NCI-H146 treated with DMSO at 0.1 percent for 48 hours (cell line): ENCODE measurements around the gene HLA-DOA.

Experiments
- DNase-seq: peaks from one replicate; lab custom pipeline; 2025; ENCODE audit not compliant: unreplicated experiment; lab: John Stamatoyannopoulos, UW

Gene HLA-DOA

GRCh38 chr6:33017018-33017417, 7.6 kb upstream of the HLA-DOA start:
- DNase-seq, result no peak

GRCh38 chr6:33015798-33016197, 6.4 kb upstream of the HLA-DOA start:
- no peak for DNase-seq

DNA sequence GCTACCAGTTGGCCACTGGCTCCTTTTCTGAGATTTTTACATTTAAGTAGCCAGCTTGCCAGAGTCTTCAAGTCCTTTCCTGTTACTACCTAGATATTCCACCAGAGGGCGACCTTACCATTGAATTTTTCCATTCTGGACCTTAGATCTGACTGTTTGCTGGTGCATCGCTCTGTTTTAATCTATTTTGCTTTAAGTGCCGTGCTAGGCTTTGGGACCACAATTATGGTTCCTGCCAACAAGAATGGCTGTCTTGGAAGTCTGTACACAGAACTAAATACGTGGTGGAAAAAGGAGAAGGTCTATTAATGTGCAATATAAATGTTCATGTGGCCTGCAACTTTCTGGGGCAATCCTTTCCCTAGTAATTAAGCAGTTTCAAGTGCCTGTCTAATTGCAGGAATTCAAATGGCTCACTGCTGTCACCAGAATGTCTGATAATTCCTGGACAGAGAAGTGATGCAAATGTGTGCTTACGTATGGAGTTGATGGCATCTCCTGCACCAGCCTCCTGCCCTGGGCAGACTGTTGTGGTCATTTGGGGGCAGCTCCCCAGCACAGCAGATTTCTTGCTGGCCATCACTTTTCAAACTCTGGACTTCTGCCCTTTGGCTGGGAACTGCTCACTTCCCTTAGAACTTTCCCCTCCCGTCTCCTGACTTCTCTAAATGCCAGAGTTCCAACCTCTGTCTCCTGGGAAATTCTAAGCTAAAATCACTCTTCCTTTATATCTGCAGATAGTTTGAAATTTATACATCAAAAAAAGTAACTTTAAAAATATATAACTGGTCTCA, 5.6 kb upstream of the HLA-DOA start:
- peak; percentile 69 for DNase-seq

- no peak for DNase-seq
Measured at GRCh38 chr6:33013608-33014007, 4.2 kb upstream of the HLA-DOA start.

DNA sequence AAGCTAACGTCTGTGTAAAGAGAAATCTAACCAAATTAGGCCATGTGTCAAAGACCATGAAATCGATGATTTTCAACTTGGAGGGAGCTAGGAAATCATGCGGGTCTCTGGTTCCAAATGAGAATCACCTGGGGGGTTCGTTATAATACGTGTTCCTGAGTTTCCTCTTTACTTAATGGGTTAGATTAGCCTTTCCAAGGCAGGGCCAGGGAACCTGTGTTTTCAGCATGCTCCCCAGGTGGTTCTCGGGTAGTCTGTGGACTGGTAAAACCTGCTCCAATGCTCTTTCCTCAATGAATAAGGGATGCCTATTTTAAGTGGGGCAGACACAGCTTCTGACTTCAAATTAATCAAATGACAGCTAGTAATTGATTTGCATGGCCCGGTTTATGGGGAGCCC, 965 bp upstream of the HLA-DOA start:
- DNase-seq, result no peak

GRCh38 chr6:33007831-33008400, 1.5 kb downstream of the HLA-DOA start:
- DNase-seq, result no peak

- no peak for DNase-seq
Measured at GRCh38 chr6:33004940-33005339, 4.5 kb downstream of the HLA-DOA start.

DNA sequence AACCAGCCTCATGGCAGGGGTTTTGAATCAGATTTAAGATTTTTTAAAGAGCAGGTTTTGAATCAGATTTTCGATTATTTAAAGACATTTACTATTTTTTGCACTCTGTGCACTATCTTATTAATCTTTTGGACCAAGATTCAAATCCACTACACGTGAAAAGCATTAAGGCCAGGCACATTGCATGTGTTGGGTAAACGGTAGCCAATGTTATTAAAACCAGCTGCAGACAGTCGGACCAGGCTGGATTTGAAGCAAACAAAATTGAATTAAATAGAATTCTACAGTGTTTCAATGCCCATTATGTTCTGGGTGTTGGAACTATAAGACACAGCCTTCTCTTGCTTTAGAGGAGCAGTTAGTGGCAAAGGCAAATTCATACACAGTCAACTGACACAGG, 7.7 kb downstream of the HLA-DOA start:
- no peak for DNase-seq

DNA sequence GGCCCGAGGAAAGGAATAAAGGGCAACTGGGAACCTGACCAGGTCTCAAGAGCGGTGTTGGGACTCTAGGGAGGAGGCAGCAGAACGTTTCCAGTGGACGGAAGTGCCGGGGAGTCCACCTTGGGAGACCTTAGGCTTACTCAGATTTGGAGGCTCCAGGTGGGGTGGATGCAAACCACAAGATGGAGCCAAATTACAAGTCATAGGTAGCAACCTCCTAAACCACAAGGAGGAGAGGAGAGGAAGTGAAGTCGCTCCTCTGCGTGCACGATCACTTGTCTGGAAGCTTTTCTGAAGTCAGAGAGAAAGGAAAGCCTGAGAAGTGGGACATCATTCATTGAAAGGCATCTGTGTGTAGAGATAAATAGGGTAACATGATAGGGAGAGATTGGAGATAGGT, 9.3 kb downstream of the HLA-DOA start:
- DNase-seq, result no peak

DNA sequence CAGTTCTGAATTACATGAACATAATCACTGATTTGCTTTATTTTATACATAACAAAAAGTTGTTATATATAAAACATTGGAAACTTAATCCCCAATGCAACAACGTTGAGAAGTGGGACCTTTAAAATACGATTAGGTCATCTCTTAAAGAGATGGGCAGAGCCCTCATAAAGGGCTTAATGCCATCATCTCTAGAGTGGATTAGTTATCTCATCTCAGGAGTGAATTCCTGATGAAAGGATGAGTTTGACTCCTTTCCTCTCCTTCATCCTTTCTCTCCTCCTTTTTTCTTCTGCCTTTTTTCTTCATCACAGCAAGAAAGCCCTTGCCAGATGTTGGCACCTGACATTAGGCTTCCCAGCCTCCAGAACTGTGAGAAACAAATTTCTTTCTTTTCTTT, 13.9 kb downstream of the HLA-DOA start:
- no peak for DNase-seq

- DNase-seq, result no peak
Measured at GRCh38 chr6:32993363-32993973, 15.9 kb downstream of the HLA-DOA start.

GRCh38 chr6:32991972-32992371, 17.4 kb downstream of the HLA-DOA start:
- no peak for DNase-seq

DNA sequence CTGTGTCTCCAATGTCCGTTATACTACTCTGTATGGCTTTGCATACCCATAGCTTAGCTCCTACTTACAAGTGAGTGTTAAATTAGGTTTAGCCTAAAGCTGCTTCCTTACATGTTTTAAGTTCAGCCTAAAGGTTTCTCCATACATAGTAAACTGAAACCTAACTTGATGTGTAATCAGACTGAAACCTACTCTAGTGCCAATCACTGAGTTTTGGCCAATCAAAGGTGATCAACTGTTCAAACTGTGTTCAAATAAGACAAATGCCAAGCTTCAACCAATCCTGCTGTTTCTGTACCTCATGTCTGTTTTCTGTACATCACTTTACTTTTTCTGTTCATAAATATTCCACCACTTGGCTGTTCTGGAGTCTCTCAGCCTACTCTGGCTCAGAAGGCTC, 20.0 kb downstream of the HLA-DOA start:
- no peak for DNase-seq

DNA sequence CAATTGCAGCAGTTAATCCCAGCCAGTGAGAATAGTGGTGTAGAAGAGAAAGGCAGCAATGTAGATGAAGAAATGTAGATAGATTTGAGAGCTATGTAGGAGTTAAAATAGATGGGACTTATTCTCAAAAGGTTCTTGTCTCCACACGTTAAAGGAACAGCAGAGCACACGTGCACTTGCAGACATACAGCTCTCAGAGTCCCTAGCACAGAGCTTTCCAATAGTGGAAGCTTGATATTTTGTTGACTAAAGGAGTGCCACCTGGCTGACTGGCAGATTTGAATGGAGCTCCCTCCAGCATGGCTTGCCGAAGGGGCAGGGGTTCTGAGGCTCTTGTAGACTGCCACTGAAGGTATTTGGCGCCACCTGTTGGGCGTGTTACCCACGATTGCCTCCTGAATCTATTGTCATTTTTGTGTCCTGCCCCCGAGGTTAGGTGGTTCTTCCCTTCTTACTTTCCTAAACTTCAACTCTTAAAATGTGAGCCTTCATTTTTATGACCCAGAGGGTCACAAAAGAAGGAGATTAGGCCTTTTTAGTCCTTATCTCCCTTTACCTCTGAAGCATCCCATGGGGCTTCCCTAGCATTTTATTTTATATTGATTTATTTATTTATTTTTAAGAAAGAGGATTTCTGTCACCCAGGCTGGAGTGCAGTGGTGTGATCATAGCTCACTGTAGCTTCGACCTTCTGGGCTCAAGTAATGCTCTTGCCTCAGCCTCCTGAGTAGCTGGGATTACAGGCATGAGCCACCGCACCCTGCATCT, 24.6 kb downstream of the HLA-DOA start:
- peak; percentile 75 for DNase-seq

DNA sequence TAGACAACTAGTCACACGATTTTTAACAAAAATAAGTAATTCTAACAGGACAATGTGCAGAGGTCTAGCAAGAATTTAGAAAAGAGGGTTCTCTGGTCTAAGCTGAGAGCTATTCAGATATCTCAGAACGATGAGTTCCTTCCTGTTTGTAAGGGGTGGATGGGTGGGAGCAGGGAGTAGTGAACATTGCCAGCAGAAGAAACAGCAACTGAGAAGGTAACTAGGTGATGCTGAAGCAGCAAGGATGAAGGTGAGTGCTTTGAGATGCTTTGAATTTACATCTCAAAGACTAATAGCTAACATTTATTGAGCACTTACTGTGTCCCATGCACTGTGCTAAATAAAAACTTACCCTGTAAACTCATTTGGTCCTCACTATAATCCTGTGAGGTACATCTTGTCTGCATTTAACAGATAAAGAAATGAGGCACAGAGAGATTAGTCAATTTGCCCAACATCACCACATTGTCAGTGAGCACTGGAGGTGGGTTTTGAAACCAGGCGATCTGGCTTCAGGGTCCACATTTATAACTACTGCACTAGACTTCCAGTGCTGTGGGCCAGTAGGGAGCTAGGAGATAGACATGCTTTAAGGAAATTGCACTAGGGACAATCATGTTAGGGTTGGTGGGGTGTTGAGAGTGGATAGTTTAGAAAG, 25.3 kb downstream of the HLA-DOA start:
- DNase-seq, result no peak

GRCh38 chr6:32983493-32983848, 25.9 kb downstream of the HLA-DOA start:
- DNase-seq, result no peak

- peak; percentile 13 for DNase-seq
Measured at GRCh38 chr6:32982702-32983492, 26.5 kb downstream of the HLA-DOA start.

DNA sequence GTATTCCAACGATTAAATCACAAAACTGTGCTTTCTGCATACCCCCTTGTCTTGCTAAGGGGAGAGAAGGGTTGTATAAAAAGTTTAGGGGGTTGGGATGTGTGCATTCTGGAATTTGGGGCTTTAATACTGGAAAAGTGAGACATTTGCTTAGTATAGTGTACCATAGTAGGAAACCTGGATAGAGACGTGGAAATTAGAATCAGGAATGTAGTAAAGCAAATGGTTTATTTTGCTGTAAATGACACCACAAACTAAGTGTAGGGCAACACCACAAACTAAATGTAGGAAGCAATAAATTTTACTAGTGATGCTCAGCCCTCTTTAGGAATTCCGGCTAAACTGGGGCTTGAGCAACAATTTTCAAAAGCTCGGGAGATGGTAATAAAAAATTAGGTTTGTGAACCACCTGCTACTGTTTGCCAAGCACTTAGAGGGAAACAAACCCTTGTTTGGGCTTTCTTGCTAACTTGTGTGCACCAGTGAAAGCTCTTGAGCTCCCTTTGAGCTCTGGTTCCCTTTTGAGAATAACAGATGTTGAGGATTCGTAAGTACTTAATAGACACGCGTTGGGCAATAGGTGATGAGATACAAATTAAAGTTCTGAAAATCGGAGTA, 27.2 kb downstream of the HLA-DOA start:
- DNase-seq, result no peak

- DNase-seq, result no peak
Measured at GRCh38 chr6:32980488-32981038, 28.8 kb downstream of the HLA-DOA start.
